HL-60 (cell line): ENCODE results near the gene GPR157.

ENCODE experiments used
- GABPA ChIP-seq: IDR thresholded peaks from 2 replicates; pipeline ENCODE4 v1.6.1; 2012; ENCODE audit warnings: low read depth
- POLR2AphosphoS5 ChIP-seq: IDR thresholded peaks from 2 replicates; pipeline ENCODE4 v1.6.1; 2012; ENCODE audit warnings: low read depth
- REST ChIP-seq: IDR thresholded peaks from 2 replicates; pipeline ENCODE4 v1.6.1; 2012; ENCODE audit warnings: low read depth; ENCODE audit not compliant: insufficient replicate concordance
- SPI1 ChIP-seq: IDR thresholded peaks from 2 replicates; pipeline ENCODE4 v1.6.1; 2012; ENCODE audit warnings: low read depth, mild to moderate bottlenecking, borderline replicate concordance
- TF ChIP-seq, protein P1 (sequence below): IDR thresholded peaks from one replicate; pipeline ENCODE4 v1.5.1; 2011; ENCODE audit warnings: low read length, control low read depth, inconsistent platforms; ENCODE audit not compliant: insufficient read depth

GRCh38 chr1:9086796-9087195 lies 42.1 kb downstream of the GPR157 start:
- TF ChIP-seq, protein P1, sequence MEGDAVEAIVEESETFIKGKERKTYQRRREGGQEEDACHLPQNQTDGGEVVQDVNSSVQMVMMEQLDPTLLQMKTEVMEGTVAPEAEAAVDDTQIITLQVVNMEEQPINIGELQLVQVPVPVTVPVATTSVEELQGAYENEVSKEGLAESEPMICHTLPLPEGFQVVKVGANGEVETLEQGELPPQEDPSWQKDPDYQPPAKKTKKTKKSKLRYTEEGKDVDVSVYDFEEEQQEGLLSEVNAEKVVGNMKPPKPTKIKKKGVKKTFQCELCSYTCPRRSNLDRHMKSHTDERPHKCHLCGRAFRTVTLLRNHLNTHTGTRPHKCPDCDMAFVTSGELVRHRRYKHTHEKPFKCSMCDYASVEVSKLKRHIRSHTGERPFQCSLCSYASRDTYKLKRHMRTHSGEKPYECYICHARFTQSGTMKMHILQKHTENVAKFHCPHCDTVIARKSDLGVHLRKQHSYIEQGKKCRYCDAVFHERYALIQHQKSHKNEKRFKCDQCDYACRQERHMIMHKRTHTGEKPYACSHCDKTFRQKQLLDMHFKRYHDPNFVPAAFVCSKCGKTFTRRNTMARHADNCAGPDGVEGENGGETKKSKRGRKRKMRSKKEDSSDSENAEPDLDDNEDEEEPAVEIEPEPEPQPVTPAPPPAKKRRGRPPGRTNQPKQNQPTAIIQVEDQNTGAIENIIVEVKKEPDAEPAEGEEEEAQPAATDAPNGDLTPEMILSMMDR, result no peak
- TF ChIP-seq GABPA (no peak), POLR2AphosphoS5 (no peak), REST (no peak), SPI1 (no peak)
